Medulla oblongata (tissue), 1 donor: ENCODE data around the gene INPP4B.
"Not testable (repeated sequence)": the region's sequence is repeated elsewhere in the genome, so short reads cannot be mapped to it uniquely, and the experiment has no call there.

ENCODE experiments used
- DNase-seq: peaks from one replicate; pipeline ENCODE4 v3.0.0-alpha.2; 2015; ENCODE audit errors: extremely low spot score

Gene INPP4B

GRCh38 chr4:142686081-142686480, 160.0 kb downstream of the INPP4B start:
- no peak for DNase-seq

- DNase-seq, result no peak
Measured at GRCh38 chr4:142683997-142684396, 162.1 kb downstream of the INPP4B start.

- no peak for DNase-seq
Measured at GRCh38 chr4:142683503-142683902, 162.6 kb downstream of the INPP4B start.

GRCh38 chr4:142671516-142671915, 174.6 kb downstream of the INPP4B start:
- DNase-seq, result no peak

- DNase-seq, result no peak
Measured at GRCh38 chr4:142663828-142664227, 182.3 kb downstream of the INPP4B start.

- no peak for DNase-seq
Measured at GRCh38 chr4:142660728-142661127, 185.4 kb downstream of the INPP4B start.

- no peak for DNase-seq
Measured at GRCh38 chr4:142656178-142656577, 189.9 kb downstream of the INPP4B start.

- no peak for DNase-seq
Measured at GRCh38 chr4:142648378-142648777, 197.7 kb downstream of the INPP4B start.

GRCh38 chr4:142645475-142646108, 200.5 kb downstream of the INPP4B start:
- no peak for DNase-seq

GRCh38 chr4:142644628-142645027, 201.5 kb downstream of the INPP4B start:
- DNase-seq, result not testable (repeated sequence)

GRCh38 chr4:142637614-142638013, 208.5 kb downstream of the INPP4B start:
- DNase-seq, result no peak

GRCh38 chr4:142631836-142632235, 214.3 kb downstream of the INPP4B start:
- DNase-seq, result no peak

GRCh38 chr4:142615324-142615665, 230.8 kb downstream of the INPP4B start:
- no peak for DNase-seq

GRCh38 chr4:142614621-142615323, 231.3 kb downstream of the INPP4B start:
- DNase-seq, result no peak

GRCh38 chr4:142607976-142608375, 238.1 kb downstream of the INPP4B start:
- DNase-seq, result no peak

GRCh38 chr4:142600952-142601351, 245.1 kb downstream of the INPP4B start:
- DNase-seq, result no peak

- no peak for DNase-seq
Measured at GRCh38 chr4:142598132-142598531, 248.0 kb downstream of the INPP4B start.

GRCh38 chr4:142596595-142596994, 249.5 kb downstream of the INPP4B start:
- no peak for DNase-seq

- DNase-seq, result no peak
Measured at GRCh38 chr4:142596121-142596520, 250.0 kb downstream of the INPP4B start.

- DNase-seq, result no peak
Measured at GRCh38 chr4:142595222-142595871, 250.8 kb downstream of the INPP4B start.

GRCh38 chr4:142585411-142585810, 260.7 kb downstream of the INPP4B start:
- no peak for DNase-seq

GRCh38 chr4:142583708-142584107, 262.4 kb downstream of the INPP4B start:
- DNase-seq, result no peak

- no peak for DNase-seq
Measured at GRCh38 chr4:142582340-142582739, 263.8 kb downstream of the INPP4B start.
